Smooth muscle cell (in vitro differentiated cells): Measurements from ENCODE around the gene ERC2. TPM values are rescaled to one million over a fixed set of nuclear protein-coding genes. Genes with fewer than 3 reads are reported as not detected.
A peak's percentile ranks its signal among the peaks of the same experiment; 100 is the strongest.

ENCODE experiments used
- DNase-seq: peaks from one replicate; lab custom pipeline; 2025; ENCODE audit not compliant: unreplicated experiment; lab: John Stamatoyannopoulos, UW
- H2AFZ ChIP-seq: fragments of 200-600 bp; sonication (generic); 2 replicates; pipeline ENCODE4 v1.6.0; 2016; ENCODE audit warnings: antibody characterized with exemption, low read depth, mild to moderate bottlenecking
- H3F3A ChIP-seq: fragments of 200-600 bp; sonication (generic); 2 replicates; pipeline ENCODE4 v1.6.0; 2017; ENCODE audit warnings: antibody characterized with exemption, low read depth
- H3K27ac ChIP-seq: fragments of 200-600 bp; sonication (generic); 2 replicates; pipeline ENCODE4 v1.5.1; 2016; ENCODE audit warnings: low read depth, mild to moderate bottlenecking
- H3K27me3 ChIP-seq: fragments of 200-600 bp; sonication (generic); 2 replicates; pipeline ENCODE4 v1.6.1; 2016; ENCODE audit warnings: low read depth, mild to moderate bottlenecking
- H3K36me3 ChIP-seq: fragments of 200-600 bp; sonication (generic); 2 replicates; pipeline ENCODE4 v1.5.1; 2016; ENCODE audit warnings: low read depth
- H3K4me1 ChIP-seq: fragments of 200-600 bp; sonication (generic); 2 replicates; pipeline ENCODE4 v1.5.1; 2016; ENCODE audit warnings: low read depth
- H3K4me2 ChIP-seq: fragments of 200-600 bp; sonication (generic); 2 replicates; pipeline ENCODE4 v1.6.0; 2016; ENCODE audit warnings: mild to moderate bottlenecking
- H3K4me3 ChIP-seq: fragments of 200-600 bp; sonication (generic); 2 replicates; pipeline ENCODE4 v1.5.1; 2016; ENCODE audit warnings: mild to moderate bottlenecking
- H3K79me2 ChIP-seq: fragments of 200-600 bp; sonication (generic); 2 replicates; pipeline ENCODE4 v1.6.0; 2016; ENCODE audit warnings: low read depth, mild to moderate bottlenecking
- H3K9ac ChIP-seq: fragments of 200-600 bp; sonication (generic); 2 replicates; pipeline ENCODE4 v1.6.0; 2016; ENCODE audit warnings: low read depth
- H3K9me3 ChIP-seq: fragments of 200-600 bp; sonication (generic); replicated peaks from 2 replicates; pipeline ENCODE4 v1.5.1; 2016; ENCODE audit warnings: low read depth
- H4K20me1 ChIP-seq: fragments of 200-600 bp; sonication (generic); 2 replicates; pipeline ENCODE4 v1.6.0; 2016; ENCODE audit warnings: low read depth
- WGBS: methylation state at CpG from one replicate; pipeline ENCODE4 v1.1.7; 2016; ENCODE audit warnings: low lambda C conversion rate; 5-methylcytosine and 5-hydroxymethylcytosine counted together
- polyA plus RNA-seq: library from polyadenylated mRNA; unstranded; fragments of >200 nt; fragmentation: Nextera tagmentation; extraction: Ambion mirVana; gene quantifications from 2 replicates; pipeline ENCODE4 v1.2.1, GENCODE V29; 2016
- total RNA-seq: library from RNA; depleted of rRNA; stranded (reverse); fragments of >200 nt; gene quantifications from 2 replicates; pipeline ENCODE4 v1.2.3, GENCODE V29; 2014
- TF ChIP-seq, protein P1 (sequence below): fragments of 200-600 bp; sonication (generic); IDR thresholded peaks from 2 replicates; pipeline ENCODE4 v1.5.1; 2017; ENCODE audit warnings: borderline replicate concordance, mild to moderate bottlenecking, antibody characterized with exemption; ENCODE audit not compliant: insufficient read depth, poor library complexity, severe bottlenecking

Gene ERC2
- total and polyA plus RNA-seq, 2 experiments from 2014 or later = 1.1 TPM; not detected in 1

DNA sequence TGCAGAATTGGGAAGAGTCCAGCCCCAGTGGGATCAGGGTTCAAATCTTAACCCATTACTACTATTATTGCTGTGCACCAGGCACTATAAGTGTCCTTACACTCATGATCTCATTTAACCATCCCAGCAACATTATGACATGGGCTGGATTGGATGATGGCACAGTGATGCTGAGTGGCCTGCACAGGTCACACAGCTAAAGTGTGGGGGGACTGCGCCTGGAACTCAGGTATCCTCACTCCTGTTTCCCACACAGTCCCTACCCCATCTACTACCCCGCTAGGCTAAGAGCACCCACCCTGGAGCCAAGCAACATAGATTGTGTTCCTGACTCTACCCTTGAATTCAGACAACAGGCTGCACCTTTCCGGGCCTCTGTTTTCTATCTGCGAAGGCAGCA, 997.2 kb downstream of the ERC2 start:
- Histone ChIP-seq H3K4me1 (peaks cover 5% of the 10 kb centered on the region), H3K9ac (no peak overlapping the region), H3F3A (peaks cover 3% of the 10 kb centered on the region), H3K4me2 (no peak overlapping the region), H3K4me3 (no peak overlapping the region), H3K9me3 (no peaks in the 10 kb centered on the region), H3K27me3 (no peaks in the 10 kb centered on the region), H2AFZ (no peak overlapping the region), H3K79me2 (peaks cover 3% of the 10 kb centered on the region), H3K36me3 (peaks cover 5% of the 10 kb centered on the region), H3K27ac (no peak overlapping the region), H4K20me1 (peaks cover 18% of the 10 kb centered on the region)
- 75% methylated on average over 4 of the region's 4 CpGs for WGBS
- DNase-seq = no peak
- TF ChIP-seq, protein P1, sequence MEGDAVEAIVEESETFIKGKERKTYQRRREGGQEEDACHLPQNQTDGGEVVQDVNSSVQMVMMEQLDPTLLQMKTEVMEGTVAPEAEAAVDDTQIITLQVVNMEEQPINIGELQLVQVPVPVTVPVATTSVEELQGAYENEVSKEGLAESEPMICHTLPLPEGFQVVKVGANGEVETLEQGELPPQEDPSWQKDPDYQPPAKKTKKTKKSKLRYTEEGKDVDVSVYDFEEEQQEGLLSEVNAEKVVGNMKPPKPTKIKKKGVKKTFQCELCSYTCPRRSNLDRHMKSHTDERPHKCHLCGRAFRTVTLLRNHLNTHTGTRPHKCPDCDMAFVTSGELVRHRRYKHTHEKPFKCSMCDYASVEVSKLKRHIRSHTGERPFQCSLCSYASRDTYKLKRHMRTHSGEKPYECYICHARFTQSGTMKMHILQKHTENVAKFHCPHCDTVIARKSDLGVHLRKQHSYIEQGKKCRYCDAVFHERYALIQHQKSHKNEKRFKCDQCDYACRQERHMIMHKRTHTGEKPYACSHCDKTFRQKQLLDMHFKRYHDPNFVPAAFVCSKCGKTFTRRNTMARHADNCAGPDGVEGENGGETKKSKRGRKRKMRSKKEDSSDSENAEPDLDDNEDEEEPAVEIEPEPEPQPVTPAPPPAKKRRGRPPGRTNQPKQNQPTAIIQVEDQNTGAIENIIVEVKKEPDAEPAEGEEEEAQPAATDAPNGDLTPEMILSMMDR = no peak

DNA sequence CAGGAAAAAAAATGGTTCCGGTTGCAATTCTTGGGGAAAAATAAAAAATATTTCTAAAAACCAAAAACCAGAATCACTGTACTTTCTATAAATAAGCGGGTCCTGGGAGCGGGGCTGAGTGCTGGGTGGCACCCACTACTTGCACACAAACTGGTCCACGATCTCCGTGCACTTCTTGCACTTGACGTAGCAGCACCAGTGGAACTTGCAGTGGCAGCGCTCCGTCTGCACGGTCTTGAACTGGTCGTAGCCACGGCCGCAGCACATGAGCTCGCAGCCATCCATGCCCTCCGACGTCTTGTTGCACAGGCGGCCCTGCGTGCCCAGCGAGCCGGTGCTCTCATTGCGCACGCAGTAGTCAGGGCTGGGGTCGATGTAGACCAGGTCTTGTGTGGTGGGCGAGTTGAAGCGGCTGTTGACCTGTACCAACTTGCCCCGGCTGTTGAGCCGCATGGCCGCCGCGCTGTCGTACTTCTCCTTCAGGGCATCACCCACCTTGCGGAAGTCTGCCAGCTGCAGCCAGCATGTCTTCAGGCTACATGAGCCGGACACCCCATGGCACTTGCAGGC, 998.2 kb downstream of the ERC2 start:
- Histone ChIP-seq H3K9me3 (no peaks in the 10 kb centered on the region), H3K36me3 (peaks cover 5% of the 10 kb centered on the region), H3K27ac (no peak overlapping the region), H3K79me2 (no peaks in the 10 kb centered on the region), H3F3A (peaks cover 3% of the 10 kb centered on the region), H3K4me3 (no peak overlapping the region), H3K4me2 (no peak overlapping the region), H3K9ac (no peak overlapping the region), H3K27me3 (no peaks in the 10 kb centered on the region), H2AFZ (no peak overlapping the region), H3K4me1 (peaks cover 5% of the 10 kb centered on the region), H4K20me1 (peaks cover 13% of the 10 kb centered on the region)
- TF ChIP-seq, protein P1 = no peak
- DNase-seq = no peak
- WGBS = 97% methylated on average over 31 of the region's 32 CpGs

DNA sequence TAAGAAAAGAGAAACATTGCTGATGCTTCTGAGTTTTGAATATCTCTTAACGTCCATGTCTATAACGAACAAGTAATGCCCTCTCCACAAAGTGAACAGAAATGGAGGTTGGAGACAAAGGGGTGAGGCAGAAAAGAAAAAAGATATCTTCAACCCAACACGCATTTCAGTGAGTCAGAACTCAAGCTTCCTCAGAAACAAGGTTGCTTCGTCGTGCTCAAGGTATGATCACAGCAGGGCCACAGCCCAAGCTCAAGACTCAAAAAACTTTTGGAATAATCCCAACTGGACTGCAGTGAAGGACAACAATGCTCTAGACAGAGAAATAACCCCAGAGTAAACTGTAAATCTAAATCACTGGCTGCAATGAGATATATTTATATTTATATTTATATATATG, 1000.0 kb downstream of the ERC2 start:
- Histone ChIP-seq H3K9ac (no peak overlapping the region), H3F3A (peaks cover 3% of the 10 kb centered on the region), H3K27me3 (no peaks in the 10 kb centered on the region), H3K4me3 (no peak overlapping the region), H3K36me3 (peaks cover 5% of the 10 kb centered on the region), H3K79me2 (no peaks in the 10 kb centered on the region), H3K4me1 (peaks cover 5% of the 10 kb centered on the region), H2AFZ (no peak overlapping the region), H3K27ac (peak overlapping the region; percentile 71), H3K4me2 (no peak overlapping the region), H4K20me1 (peaks cover 6% of the 10 kb centered on the region), H3K9me3 (no peaks in the 10 kb centered on the region)
- WGBS = 74% methylated on average over 5 of the region's 5 CpGs
- DNase-seq = no peak
- TF ChIP-seq, protein P1 = no peak

DNA sequence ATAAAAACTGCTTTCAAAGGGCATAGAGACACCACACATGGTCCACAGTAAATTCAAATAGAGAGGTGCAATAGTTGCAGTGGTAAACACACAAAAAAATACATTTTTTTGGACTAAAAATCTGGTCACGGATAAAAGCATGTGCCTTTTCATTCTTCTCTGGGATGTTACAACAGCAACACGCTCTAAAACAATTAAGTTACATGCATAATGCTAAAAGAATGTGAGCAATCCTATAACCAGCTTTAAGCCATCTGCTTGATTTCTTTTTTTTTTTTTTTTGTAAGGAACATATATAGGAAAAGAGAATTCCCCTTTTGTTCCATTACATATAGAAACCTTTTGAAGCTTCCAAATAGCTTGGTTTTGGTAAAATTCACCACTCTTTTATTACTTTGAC, 1001.2 kb downstream of the ERC2 start:
- DNase-seq = no peak
- H3K79me2 ChIP-seq = no peaks in the 10 kb centered on the region
- WGBS = 25% methylated on average over 2 of the region's 2 CpGs
- peaks cover 4% of the 10 kb centered on the region for H3K36me3 ChIP-seq
- H3K4me1 ChIP-seq = peaks cover 5% of the 10 kb centered on the region
- H3F3A ChIP-seq = peaks cover 3% of the 10 kb centered on the region
- no peaks in the 10 kb centered on the region for H4K20me1 ChIP-seq
- H3K9me3 ChIP-seq = no peaks in the 10 kb centered on the region
- H3K27ac ChIP-seq = peak overlapping the region; percentile 71
- peak overlapping the region; percentile 21 for H3K4me2 ChIP-seq
- H3K27me3 ChIP-seq = no peaks in the 10 kb centered on the region
- H2AFZ ChIP-seq = no peak overlapping the region
- TF ChIP-seq, protein P1 = no peak
- no peak overlapping the region for H3K4me3 ChIP-seq
- H3K9ac ChIP-seq = peak overlapping the region; percentile 16
